ENCODE results near the gene CADM1.

CADM1 gene

GRCh38 chr11:115198321-115198741 is 305.9 kb downstream of the CADM1 start:
- DNase-seq: no peak

- DNase-seq: no peak
These were observed 306.8 kb downstream of the CADM1 start for GRCh38 chr11:115197433-115197832.

GRCh38 chr11:115197031-115197430 is 307.2 kb downstream of the CADM1 start:
- DNase-seq: no peak

DNA sequence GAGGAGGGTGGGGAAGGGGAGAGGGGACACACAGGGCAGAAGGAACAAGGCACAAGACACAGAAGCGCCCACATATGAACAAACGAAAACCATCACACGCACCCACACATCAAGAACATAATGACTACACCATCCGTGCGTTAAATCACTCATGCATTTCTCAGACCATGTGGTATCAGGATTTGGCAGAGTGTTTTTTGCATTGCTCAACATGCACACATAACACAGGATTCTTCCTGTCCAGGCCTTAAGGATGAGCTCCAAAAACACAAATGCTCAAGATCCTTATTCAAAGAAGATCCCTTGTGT is 309.5 kb downstream of the CADM1 start:
- DNase-seq: no peak

- DNase-seq: no peak
These were observed 310.1 kb downstream of the CADM1 start for GRCh38 chr11:115193914-115194801.

DNA sequence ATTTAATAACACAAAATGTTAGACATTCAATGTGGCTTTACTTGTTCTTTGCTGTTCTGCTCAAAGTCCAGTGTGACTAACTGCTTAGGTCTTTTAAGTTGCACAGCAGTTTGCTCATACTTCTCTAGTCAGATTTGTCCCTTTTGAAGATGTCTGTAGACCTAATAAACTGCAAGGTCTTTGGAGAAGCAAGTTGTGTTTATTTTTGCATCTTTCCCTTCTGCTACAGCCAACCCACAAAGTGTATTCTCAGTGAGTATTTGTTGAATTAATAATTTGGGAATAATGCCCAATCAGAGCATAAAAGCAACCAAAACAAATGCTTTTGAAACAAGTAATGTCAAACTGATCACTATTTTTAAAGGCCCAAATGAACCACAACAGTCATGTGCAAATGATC is 312.5 kb downstream of the CADM1 start:
- DNase-seq: no peak

DNA sequence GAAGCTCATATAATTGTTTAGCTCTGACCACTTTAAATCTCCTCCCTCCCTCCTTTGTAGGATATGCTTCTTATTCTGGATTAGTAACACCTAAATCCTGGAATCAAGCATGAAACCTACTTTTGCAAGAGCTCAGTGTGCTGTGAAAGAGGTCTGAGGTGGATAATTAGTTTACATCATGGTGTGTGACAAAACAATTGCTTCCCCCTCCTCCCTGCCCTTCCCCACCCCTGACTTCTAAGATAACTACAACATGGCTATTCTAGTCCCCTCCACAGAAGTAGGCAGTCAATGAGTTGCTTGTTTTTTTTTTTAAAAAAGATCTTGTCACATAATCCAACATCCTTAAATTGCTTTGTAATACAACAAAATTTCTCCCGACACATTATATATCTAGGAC is 314.0 kb downstream of the CADM1 start:
- no peak for DNase-seq

GRCh38 chr11:115188898-115189278 is 315.3 kb downstream of the CADM1 start:
- no peak for DNase-seq

GRCh38 chr11:115188188-115188897 is 315.9 kb downstream of the CADM1 start:
- DNase-seq: no peak

GRCh38 chr11:115185931-115186330 is 318.3 kb downstream of the CADM1 start:
- no peak for DNase-seq

DNA sequence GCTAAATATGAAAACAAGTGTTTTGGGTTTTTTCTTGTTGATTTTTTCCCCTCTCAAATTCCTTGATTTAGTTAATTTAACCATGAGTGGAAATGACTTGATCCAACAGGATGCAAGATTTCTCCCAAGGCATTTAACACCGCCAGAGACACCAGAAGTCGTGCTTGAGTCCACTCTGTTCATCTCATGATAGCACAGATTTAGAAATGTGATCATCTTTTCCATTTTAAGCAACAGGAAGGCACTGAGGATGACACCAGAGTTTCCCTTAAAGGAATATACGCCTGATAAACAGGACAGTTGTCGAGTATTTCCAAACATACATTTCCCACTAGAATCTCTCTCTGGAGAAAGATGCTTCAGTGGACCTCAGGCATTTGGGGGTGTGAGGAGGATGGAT is 318.7 kb downstream of the CADM1 start:
- DNase-seq: no peak

GRCh38 chr11:115184901-115185300 is 319.3 kb downstream of the CADM1 start:
- no peak for DNase-seq

GRCh38 chr11:115183830-115184229 is 320.4 kb downstream of the CADM1 start:
- DNase-seq: no peak

DNA sequence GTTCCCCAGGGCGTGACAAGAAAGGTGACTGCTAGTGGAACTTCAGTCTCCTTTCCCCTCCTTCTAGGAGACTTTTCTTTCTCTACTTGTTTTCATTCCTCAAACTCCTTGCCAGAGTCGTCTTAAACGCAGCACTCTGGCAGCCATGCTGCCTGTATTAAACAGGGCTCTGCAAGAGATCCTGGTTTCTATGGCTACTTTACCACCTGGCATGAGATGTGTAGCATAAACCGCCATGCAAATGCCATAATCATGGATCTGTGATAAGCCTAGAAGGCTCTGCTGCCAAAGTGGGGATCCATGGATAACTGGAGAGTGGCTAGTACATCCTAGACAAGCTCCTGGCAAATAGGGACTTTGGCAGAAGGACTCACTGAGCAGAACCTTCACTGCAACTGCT is 321.1 kb downstream of the CADM1 start:
- DNase-seq: no peak

- no peak for DNase-seq
These were observed 321.8 kb downstream of the CADM1 start for GRCh38 chr11:115182282-115182955.

GRCh38 chr11:115181538-115181937 is 322.7 kb downstream of the CADM1 start:
- DNase-seq: no peak

DNA sequence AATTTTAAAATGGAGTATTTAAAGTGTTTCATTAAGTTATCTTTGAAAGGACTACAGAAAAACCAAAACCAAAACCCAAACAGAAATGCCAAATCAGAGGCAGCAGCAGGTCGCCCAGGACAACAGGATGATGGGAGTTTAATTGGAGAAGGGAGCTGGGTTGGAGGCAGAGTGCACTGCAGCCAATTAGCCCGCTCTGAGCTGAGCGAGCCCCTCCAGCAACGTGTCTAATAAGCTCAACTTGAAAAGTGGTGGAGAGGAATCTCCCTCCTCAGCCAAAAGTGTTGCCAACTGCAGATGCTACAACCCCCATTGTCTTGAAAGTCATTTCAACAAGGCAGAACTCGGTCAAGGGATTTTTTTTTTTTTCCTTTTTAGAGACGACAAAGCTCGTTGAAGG is 323.9 kb downstream of the CADM1 start:
- DNase-seq: peak; percentile 7

DNA sequence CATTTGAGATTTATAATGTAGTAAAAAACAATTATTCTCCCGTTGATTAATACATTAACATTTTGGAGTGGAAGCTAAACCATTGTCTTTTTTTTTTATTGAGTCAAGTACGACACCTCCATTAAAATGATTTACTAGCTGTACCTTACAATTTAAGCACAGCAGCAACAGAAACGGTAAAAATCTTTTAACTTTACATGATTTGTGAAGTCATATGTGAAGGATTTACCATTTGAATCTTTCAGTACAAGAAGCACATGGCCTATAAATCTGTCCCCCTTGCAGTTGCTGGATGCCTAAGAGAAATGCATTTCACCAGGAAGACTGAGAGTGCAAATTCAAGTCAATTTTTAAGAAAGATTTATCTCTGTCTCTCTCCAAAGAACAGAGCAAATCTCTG is 324.6 kb downstream of the CADM1 start:
- DNase-seq: no peak

- no peak for DNase-seq
These were observed 325.5 kb downstream of the CADM1 start for GRCh38 chr11:115178705-115179104.

- no peak for DNase-seq
These were observed 331.1 kb downstream of the CADM1 start for GRCh38 chr11:115173136-115173535.

DNA sequence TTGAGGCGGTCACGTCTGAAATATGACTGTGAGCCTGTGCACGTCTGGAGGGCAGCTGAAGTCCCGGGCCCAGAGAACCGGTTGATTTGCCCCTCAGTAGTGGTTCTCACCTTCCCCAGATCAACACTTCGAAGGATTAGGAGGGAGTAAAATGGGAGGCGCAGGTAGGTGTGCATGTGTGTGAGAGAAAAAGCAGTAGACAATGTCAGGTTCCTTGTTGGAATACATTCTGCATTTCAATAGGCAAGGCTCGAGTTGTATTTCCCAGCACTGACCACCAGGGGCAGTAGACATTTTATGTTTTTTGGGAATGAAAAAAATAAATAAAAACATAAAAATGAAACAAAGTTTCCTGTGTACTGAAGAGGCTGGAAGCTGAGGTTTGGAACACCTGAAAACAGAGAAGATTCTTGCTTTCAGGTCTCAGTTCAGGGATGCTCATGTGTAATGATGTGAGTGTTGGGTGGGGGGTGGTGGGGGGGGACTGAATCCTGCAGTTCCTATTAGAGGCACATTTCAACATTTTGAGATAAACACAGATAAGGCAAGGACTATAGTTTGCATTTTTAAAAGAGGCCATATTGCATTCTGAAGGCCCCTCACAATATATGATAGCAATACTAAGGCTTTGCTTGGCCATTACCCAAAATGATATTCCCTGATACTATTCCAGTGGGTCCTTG is 333.9 kb downstream of the CADM1 start:
- DNase-seq: no peak

DNA sequence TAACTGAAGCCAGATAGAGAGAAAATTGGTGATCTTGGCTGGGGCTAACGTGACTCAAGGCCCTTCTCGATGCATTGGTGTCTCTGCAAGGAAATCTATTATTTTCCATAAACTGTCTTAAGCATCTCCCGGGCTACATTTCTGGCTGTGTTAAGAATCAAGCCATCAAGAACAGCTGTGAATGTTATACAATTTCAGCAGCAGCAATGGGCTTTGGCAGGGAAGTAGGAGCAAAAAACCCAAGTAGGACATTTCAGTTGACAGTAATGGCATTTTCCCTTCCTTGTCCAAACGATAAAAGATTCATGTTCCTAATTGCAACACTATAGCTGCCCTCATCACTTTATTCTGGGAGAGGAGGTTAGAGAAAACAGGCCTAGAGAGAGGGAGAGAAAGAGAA is 335.0 kb downstream of the CADM1 start:
- no peak for DNase-seq

- no peak for DNase-seq
These were observed 335.5 kb downstream of the CADM1 start for GRCh38 chr11:115168686-115169085.
